DMS153 (cell line): ENCODE measurements around the gene FAM107B.

Experiments used
- DNase-seq: peaks from one replicate; lab custom pipeline; 2025; lab: John Stamatoyannopoulos, UW

Gene FAM107B

GRCh38 chr10:14776546-14776945, 1.8 kb upstream of the FAM107B start:
- DNase-seq, result no peak

GRCh38 chr10:14775656-14776055, 959 bp upstream of the FAM107B start:
- DNase-seq, result no peak

DNA sequence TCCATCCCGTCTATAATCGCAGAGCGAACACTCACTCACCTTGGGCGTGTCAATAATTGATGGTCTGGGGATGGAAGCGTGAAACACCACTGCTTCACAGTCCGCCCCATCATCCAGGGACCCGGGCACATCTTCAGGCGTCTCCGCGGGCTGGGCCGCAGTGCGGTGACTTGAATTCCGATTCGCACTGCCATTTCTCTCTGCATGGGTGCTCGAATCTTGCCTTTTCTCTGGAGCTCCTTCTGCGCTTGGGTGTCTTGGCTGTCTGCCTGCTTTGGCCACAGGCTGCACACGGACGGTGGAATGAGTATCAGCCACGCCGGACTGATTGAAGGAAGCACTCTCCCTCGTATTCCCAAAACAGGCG, 500 bp downstream of the FAM107B start:
- DNase-seq, result no peak

DNA sequence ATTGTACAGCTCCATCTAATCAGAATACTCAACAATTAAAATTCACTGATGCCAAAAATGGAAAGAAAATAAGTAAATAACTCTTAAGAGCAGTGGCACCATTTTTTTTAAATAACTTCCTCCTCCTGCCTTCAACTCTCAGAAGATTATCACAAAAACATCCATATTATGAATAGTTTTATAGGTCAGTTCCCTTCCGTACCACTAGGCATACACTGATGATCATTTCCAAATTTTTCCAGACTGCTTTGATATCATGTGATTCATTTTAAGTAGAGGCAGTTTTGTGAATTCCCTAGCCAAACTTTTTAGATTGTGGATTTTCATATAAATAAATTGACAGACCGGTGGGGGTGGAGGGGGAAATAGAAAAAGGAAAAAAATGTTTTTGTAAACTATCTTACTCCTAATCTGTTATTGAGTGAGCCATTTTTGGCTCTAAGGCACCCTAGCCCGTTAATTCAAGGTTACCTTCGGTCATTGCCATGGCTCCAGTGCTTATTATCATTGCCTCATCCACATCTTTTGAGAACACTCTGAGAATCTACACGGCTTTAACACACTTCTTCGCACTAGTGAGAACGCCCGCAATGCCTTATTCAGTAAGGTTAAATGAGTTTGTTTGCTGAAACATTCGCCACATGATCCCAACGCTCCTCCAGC, 1.0 kb downstream of the FAM107B start:
- no peak for DNase-seq

DNA sequence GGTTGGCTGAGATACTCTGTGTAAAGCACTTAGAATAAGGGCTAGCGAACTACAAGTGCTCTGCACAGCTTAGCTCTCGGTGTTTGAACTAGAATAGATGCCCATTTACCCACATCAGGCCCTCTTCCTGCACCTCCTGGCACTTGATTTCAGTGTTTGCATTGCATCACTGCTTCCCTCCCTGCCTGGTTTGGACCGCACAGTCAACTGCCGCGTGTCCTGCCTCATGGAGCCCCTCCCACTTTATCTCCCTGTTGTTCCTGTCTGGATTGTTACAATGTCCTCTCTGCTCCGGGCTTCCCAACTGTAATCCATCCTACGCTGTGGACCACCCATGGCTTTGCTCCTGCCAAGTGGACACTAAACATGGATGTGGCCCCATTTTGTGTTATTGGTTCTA, 2.3 kb downstream of the FAM107B start:
- no peak for DNase-seq

DNA sequence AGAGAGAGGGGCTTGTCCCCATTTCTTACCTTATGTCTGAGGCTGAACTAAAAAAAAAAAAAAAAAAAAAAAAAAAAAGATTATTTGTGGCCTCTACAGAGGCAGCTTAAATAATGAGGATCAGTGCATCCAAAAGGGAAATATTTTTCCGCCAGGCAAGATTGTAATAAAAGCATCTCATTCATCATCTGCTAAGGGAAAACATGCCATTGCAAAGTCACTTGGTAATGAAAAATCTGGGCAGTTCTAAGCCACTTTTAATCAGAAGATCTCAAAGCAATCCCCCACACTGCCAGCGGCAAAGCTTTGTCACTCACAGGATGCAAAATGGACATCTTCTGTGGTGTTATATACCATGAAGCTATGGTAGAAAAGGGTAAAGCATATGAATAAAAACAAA, 3.8 kb downstream of the FAM107B start:
- no peak for DNase-seq

DNA sequence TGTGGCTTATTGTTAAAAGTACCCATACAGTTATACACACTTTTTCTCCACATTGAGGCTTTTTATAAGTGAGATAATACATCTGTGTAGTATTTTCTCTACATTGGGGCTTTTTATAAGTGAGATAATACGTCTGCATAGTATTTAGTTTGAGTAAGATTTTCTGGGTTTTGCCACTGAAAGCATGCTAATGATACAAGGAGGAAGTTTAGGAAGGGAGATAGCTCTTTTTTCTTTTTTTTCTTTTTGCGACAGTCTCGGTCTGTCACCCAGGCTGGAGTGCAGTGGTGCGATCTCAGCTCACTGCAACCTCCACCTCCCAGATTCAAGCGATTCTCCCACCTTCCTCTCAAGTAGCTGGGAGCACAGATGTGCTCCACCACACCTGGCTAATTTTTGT, 13.3 kb downstream of the FAM107B start:
- no peak for DNase-seq

DNA sequence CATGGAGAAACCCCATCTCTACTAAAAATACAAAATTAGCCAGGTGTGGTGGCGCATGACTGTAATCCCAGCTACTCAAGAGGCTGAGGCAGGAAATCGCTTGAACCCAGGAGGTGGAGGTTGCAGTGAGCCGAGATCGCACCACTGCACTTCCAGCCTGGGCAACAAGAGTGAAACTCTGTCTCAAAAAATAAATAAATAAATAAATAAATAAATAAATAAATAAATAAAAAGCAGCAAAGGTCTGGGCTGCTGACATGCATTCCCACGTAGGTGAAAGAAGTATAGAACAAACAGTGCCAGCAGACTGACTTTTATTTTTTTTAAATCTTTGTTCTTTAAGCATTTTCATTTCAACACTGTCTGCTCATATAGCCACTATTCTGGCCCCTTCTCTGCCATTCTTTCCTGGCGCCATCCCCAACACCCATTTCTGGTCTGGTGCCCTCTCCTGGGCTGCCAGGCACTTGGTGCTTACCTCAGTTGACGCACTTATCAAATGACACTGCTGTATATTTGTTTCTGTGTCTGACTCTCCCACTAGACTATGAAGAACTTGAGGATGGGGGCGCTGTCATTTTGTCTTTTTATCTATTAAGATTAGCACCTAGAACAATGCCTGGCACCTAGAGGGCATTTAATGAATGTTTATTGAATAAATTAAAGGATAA, 15.6 kb downstream of the FAM107B start:
- DNase-seq, result no peak

- DNase-seq, result no peak
Measured at GRCh38 chr10:14758451-14758850, 16.2 kb downstream of the FAM107B start.

GRCh38 chr10:14757986-14758385, 16.7 kb downstream of the FAM107B start:
- DNase-seq, result no peak

GRCh38 chr10:14757394-14757793, 17.3 kb downstream of the FAM107B start:
- no peak for DNase-seq

DNA sequence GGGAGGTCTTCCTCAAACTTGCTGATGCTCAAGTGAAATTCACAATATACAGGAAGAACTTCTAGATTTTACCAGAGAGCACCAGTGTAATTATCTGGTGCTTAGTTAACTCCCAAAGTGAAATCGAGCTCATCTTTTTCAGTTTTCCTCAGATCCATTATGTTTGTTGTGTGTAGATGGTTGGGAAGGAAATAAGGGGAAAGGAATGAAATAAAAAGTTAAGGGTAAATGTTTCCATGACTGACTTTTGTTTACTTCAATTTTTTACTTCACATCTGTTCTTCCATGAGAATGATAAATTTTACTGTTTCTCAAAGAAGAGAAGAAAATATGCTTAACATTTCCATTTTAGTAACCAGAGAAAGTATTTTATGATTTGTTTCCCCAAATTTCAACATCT, 21.3 kb downstream of the FAM107B start:
- DNase-seq, result no peak

DNA sequence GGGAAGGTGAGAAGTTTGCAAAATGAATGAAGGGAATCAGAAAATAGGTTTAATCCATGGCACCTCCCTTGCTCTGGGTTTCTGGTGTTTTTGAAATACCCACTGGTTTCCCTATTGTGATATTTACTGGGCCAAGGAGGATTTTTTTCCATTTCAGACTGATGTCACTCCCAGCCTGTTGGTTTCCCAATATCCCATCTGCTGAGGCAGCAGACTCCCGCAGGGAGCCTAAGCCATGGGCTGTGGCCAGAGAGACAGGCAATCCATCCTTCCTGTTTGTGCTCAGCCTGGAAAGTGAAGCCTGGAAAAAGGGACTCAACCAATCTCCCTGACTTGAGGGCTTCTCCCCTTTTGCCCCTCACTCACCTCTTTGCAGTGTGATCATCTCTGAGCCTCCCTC, 22.8 kb downstream of the FAM107B start:
- no peak for DNase-seq

- DNase-seq, result no peak
Measured at GRCh38 chr10:14751014-14751896, 23.4 kb downstream of the FAM107B start.

GRCh38 chr10:14749070-14749809, 25.5 kb downstream of the FAM107B start:
- no peak for DNase-seq

DNA sequence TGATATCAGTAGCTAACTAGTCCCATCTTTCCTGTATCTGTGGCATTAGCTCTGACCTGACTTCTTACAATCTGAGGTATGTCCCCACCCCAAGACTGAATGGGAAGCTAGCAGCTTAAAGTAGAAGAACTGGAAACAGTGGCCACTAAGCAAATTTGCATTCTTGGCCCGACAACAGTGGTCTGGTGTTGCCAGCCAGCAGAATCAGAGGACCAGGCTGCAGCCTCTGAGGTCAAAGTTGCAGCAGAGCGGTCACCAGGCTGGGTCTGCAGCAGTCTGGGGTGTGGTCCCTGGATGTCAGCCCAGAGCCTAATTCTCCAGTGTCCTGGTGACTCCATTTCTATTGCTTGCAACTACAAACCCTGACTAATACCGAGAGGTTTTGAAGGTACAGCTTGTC, 26.3 kb downstream of the FAM107B start:
- no peak for DNase-seq

DNA sequence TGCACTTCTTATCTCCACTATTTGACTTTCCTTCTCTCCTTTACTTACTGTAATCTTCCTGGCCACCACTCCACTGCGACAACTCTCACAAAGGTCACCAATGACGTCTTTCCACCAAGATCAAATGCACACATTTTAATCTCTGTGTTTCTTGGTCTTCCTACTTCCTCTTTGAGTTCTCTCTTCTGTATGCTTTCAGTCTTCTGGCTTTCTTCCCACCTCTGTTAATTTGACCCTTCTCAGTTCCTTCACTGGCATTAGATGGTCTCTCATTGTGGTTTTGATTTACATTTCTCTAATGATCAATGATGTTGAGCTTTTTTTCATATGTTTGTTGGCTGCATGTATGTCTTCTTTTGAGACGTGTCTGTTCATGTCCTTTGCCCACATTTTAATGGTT, 31.9 kb downstream of the FAM107B start:
- DNase-seq, result no peak

DNA sequence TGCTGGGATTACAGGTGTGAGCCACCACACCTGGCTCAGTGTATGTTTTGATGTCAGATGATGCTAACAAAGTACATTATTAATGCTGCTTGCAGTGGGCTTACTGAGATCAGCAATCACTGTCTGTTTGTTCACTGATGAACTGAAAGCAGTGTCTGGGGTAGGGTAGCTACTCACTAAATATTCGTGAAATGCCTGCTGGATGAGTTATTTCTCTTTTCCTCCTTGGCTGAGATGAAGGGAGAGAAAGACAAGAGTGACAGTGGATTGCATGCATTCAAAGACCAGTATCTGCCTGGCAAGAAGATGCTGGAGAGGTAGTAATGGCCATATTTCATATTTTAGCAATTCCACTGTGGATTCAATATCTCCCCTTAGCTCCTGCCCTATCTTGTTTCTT, 32.3 kb downstream of the FAM107B start:
- DNase-seq, result no peak

DNA sequence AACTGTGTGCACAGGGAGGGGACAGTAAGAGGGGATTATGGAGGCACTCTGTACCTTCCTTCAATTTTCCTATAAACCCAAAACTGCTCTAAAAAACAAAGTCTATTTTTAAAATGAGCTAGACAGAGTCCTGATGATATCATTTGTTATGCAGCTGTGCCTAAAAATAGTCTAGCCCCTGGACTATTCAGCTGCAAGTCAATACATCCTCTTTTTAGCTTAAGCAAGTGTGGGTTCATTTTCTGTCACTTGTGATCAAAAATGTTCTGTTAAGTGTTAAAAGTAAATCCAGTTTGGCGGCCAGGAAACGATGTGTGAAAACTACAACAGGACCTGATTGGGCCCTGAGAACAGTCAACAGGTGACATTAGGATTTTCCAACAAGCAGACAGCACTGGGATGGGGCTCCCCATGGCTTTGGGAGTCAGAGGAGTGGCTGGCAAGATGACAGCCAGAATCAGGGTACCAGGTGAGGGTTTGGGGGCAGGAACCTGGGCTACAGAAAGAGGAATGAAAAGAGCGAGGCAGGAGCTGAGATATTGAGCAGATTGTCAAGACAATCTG, 33.9 kb downstream of the FAM107B start:
- DNase-seq, result no peak

DNA sequence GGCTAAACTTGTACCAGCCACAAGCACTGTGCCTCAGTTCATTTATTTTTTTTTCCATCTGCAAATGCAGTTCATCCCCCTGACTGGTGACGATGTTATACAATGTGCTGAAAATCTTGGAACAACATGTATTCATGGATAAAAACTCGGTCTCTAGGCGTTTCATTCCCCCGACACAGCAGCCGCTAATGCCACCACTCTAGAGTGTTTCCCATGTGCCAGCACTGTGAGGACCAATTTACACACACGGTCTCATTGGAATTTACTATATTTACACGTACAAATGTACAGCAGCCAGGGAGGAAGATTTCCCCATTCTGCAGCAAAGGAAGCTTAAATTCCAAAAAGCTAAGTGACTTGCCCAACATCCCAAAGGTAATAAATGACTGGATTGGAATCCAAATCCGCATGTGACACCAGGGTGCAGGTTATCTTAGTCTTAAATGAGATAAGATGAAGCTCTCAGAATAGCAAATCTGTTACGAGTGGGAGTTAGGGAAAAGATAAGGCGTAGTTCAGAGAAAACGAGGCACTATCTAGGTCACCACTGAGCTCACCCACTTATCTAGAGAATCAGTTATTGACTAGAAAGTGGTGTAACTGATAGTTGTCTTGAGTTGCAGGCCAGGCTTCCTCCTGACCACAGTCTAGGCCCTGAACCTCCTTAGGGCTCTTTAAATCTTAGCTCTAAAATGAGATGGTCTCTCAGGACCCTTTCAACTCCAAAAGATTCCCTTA, 36.7 kb downstream of the FAM107B start:
- DNase-seq, result no peak

GRCh38 chr10:14736600-14737081, 38.1 kb downstream of the FAM107B start:
- no peak for DNase-seq
